ENCODE measurements around the gene NUBP1. TPM values are rescaled to one million over a fixed set of nuclear protein-coding genes. Genes with fewer than 3 reads are reported as not detected.
"Not testable (repeated sequence)": the region's sequence is repeated elsewhere in the genome, so short reads cannot be mapped to it uniquely, and the experiment has no call there.

Gene NUBP1
- polyA plus RNA-seq, 6 donors from 2014 or later = 45.4 to 78.3 (median 63.5) TPM

DNA sequence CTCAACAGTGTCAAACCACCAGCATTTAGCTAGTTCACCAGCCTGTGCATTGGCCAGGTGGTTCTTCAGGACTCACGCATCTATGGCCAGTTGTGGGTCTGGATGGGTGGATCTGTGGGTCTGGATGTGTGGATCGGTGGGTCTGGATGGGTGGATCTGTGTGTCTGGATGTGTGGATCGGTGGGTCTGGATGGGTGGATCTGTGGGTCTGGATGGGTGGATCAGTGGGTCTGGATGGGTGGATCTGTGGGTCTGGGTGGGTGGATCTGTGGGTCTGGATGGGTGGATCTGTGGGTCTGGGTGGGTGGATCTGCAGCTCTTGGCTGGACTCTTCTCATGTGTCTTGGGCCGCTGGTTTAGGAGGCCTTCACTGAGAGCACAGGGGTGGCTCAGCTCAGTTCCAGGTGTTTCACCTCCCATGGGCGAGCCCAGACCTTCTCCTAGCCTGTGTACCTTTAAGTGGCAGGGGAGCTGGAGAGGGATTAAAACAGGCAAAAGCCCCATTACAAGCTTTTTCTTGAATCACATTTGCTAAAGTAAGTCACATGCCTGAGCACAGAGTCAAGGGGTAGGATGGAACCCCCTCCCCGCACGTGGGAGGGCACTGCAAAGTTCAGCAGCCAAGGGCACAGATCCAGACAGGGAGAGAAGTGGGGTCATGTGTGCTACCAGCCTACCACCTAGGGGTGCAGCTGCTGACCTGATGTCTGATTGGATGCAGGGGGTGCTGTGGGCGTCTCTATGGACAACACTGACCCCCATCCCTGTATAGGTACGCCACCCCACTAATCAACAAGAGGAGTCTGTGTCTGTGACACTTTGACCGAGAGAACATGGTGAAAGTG lies 3.4 kb upstream of the NUBP1 start:
- ATAC-seq (ENCODE audit: low read depth in 2 of 2) (no peak), DNase-seq (no peak)
- Mint-ChIP-seq H3K36me3 (no peaks in the 10 kb centered on the region), H3K27ac (peak overlapping the region in 4 of 6 donors; percentile 29 to 64 (median 43)), H3K9me3 (no peaks in the 10 kb centered on the region), H3K27me3 (no peaks in the 10 kb centered on the region), H3K4me1 (peaks cover 42 to 65% (median 48%) of the 10 kb centered on the region in 3 donors), H3K4me3 (peak overlapping the region in 2 of 8 donors; percentile 21 to 75)

DNA sequence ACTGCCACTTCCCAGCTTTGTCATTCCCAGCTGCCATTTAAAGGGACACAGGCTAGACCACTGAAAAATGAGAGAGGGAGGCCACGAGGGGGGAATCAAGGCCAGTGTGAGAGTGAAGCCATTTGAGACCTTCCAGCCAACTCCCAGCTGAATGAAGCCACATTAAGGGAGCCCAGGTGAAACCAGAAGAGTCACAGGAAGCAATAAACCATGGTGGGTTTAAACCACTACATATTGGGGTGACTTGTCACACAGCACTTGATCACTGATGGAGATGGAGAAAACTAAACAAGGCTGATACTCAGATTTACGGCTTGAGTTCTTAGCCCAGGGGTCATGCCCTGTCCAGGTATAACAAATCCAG lies 2.8 kb upstream of the NUBP1 start:
- Mint-ChIP-seq H3K27ac (peak overlapping the region in 1 of 6 donors; percentile 65), H3K4me3 (peak overlapping the region in 2 of 8 donors; percentile 33 to 75), H3K4me1 (peaks cover 48 to 71% (median 54%) of the 10 kb centered on the region in 3 donors), H3K9me3 (no peaks in the 10 kb centered on the region), H3K27me3 (no peaks in the 10 kb centered on the region), H3K36me3 (peaks cover 0 to 3% of the 10 kb centered on the region in 2 donors)
- DNase-seq (no peak), ATAC-seq (ENCODE audit: low read depth in 2 of 2) (no peak)

DNA sequence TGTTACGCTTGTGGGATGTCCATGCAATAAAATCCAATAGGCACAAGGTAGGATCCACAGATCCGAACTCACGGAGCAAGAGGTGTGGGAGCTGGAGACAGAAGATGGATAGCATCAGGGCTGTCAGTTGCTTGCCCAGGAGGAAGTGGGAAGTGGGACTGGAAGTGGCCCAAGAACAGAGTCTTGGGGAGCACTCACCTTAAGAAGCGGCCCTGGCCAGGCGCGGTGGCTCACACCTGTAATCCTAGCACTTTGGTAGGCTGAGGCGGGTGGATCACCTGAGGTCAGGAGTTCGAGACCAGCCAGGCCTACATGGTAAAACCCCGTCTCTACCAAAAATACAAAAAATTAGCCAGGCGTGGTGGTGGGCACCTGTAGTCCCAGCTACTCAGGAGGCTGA lies 2.4 kb upstream of the NUBP1 start:
- H3K4me3 Mint-ChIP-seq = peak overlapping the region in 3 of 8 donors; percentile 33 to 75 (median 61)
- not testable (repeated sequence) for DNase-seq; H3K27me3 Mint-ChIP-seq; H3K36me3 Mint-ChIP-seq; H3K9me3 Mint-ChIP-seq; ATAC-seq (ENCODE audit: low read depth in 2 of 2)
- H3K4me1 Mint-ChIP-seq = peaks cover 50 to 75% (median 58%) of the 10 kb centered on the region in 3 donors
- peak overlapping the region in 2 of 6 donors; percentile 4 to 65 for H3K27ac Mint-ChIP-seq

DNA sequence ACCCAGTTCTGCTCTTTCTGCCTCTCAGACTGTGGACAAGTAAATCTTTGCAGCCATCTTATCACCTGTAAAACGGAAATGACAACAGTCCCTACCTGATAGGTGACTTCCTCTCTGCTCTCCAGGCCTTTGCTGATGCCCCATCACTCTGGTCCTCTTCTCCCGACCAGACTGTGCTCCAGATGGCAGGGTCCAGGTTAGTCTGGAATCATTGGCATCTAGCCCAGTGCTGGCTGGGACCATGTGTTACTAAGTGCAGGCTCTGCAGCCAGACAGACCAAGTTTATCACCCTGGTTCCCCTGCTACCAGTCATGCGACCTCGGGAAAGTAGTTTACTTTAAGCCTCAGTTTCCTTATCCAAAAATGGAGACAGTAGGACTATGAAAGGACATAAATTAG lies 1.8 kb upstream of the NUBP1 start:
- peaks cover 52 to 81% (median 64%) of the 10 kb centered on the region in 3 donors for H3K4me1 Mint-ChIP-seq
- no peaks in the 10 kb centered on the region for H3K9me3 Mint-ChIP-seq
- H3K27me3 Mint-ChIP-seq = no peaks in the 10 kb centered on the region
- peaks cover 0 to 5% of the 10 kb centered on the region in 2 donors for H3K36me3 Mint-ChIP-seq
- no peak for ATAC-seq (ENCODE audit: low read depth in 2 of 2)
- no peak overlapping the region for H3K27ac Mint-ChIP-seq
- peak overlapping the region in 2 of 8 donors; percentile 9 to 25 for H3K4me3 Mint-ChIP-seq
- no peak for DNase-seq

DNA sequence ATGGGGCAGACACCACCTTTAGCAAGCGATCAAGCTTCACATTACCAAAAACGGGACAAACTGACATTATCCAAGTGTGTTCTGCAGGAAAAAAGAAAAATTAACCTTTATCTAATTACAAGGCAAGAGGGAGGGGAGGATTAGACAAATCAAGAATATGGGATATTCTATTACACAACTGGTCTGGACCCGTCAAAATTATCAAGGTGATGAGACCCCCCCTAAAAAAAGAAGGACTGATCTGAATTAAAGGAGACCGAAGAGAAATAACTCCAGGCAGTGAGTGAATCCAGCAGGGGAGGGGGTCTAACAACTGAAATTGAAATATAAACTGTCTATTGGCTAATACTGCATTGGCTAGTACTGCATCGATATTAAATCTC lies 424 bp upstream of the NUBP1 start:
- H3K36me3 Mint-ChIP-seq = peaks cover 0 to 7% of the 10 kb centered on the region in 2 donors
- ATAC-seq (ENCODE audit: low read depth in 2 of 2) (no peak), DNase-seq (no peak)
- peak overlapping the region; percentile 86 to 98 (median 96) for H3K4me3 Mint-ChIP-seq
- H3K27me3 Mint-ChIP-seq = no peaks in the 10 kb centered on the region
- no peaks in the 10 kb centered on the region for H3K9me3 Mint-ChIP-seq
- peaks cover 49 to 72% (median 61%) of the 10 kb centered on the region in 3 donors for H3K4me1 Mint-ChIP-seq
- H3K27ac Mint-ChIP-seq = peak overlapping the region; percentile 98 to 100 (median 99)

DNA sequence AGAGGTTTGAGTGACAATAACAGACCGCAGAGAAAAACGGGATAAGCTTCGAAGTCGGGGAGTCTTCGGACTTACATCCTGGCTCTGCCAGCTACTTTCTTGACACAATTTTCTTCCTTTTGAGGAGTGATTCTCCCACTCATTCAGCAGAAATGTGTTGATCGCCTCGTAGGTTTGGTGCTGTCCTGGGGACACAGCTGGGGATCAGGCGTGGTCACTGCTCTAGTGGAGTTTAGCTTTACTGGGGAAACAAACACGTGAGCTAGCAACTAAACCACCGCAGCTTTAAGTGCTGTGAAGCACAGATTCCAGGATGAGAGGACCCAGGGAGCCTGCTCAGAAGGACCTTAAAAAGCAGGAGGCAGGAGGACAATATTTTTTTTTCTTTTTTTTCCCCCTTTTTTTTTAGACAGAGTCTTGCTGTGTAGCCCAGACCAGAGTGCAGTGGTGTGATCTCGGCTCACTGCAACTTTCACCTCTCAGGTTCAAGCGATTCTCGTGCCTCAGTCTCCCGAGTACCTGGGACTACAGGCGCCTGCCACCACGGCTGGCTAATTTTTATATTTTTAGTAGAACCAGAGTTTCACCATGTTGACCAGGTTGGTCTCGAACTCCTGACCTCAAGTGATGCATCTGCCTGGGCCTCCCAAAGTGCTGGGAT lies 858 bp downstream of the NUBP1 start:
- Mint-ChIP-seq H3K27ac (peak overlapping the region; percentile 98 to 100 (median 99)), H3K4me3 (peak overlapping the region; percentile 86 to 98 (median 96)), H3K27me3 (no peaks in the 10 kb centered on the region), H3K4me1 (peaks cover 47 to 66% (median 61%) of the 10 kb centered on the region in 3 donors), H3K9me3 (no peaks in the 10 kb centered on the region), H3K36me3 (peaks cover 0 to 11% of the 10 kb centered on the region in 2 donors)
- no peak for DNase-seq
- ATAC-seq (ENCODE audit: low read depth in 2 of 2) = no peak

DNA sequence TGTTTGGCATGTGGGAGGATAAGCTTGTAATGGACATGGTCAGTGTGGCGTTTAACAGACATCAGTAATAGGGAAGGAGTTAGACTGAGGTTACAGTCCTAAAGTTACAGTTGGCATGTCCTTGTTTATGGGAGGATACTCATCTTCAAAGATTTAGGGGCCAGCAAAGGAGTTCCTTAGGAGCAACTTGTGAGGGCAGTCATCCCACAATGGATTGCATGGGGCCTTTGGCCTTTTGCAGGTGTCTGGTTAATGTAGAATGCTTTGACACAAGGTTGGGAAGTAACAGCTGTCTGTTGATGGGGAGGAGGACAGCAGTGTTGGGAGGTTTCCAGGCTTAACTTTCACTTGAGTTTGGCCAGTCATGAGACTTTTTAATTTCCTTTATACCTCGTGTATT lies 2.2 kb downstream of the NUBP1 start:
- DNase-seq = no peak
- H3K4me1 Mint-ChIP-seq = peaks cover 37 to 58% (median 52%) of the 10 kb centered on the region in 3 donors
- H3K27ac Mint-ChIP-seq = peak overlapping the region in 2 of 6 donors; percentile 4 to 49
- peaks cover 1 to 11% of the 10 kb centered on the region in 2 donors for H3K36me3 Mint-ChIP-seq
- no peaks in the 10 kb centered on the region for H3K9me3 Mint-ChIP-seq
- peak overlapping the region in 7 of 8 donors; percentile 6 to 94 (median 70) for H3K4me3 Mint-ChIP-seq
- no peaks in the 10 kb centered on the region for H3K27me3 Mint-ChIP-seq
- ATAC-seq (ENCODE audit: low read depth in 2 of 2) = no peak

DNA sequence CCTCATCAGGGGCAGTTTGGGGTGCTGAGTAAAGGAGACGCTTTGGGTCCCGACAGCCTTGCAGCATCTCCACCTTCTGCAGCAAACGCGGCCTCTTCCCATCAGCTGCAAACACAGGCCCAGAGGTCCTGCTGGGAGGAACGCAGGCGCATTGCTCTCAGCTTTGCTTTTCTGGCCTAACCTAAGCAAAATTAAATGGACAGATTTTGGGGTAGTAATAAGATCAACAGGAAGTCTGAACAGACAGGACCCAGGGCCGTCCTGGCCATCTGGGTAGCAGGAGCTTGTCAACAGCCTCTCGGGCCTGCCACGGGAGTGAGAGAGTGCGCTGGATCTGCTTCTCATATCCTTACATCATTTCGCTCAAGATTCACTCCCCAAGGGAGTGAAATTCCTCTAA lies 7.2 kb downstream of the NUBP1 start:
- no peak for ATAC-seq (ENCODE audit: low read depth in 2 of 2)
- H3K27ac Mint-ChIP-seq = peak overlapping the region in 5 of 6 donors; percentile 1 to 90 (median 63)
- no peaks in the 10 kb centered on the region for H3K27me3 Mint-ChIP-seq
- H3K9me3 Mint-ChIP-seq = no peaks in the 10 kb centered on the region
- H3K4me3 Mint-ChIP-seq = no peak overlapping the region
- DNase-seq = no peak
- peaks cover 44 to 54% (median 51%) of the 10 kb centered on the region in 3 donors for H3K4me1 Mint-ChIP-seq
- peaks cover 6 to 17% of the 10 kb centered on the region in 2 donors for H3K36me3 Mint-ChIP-seq

DNA sequence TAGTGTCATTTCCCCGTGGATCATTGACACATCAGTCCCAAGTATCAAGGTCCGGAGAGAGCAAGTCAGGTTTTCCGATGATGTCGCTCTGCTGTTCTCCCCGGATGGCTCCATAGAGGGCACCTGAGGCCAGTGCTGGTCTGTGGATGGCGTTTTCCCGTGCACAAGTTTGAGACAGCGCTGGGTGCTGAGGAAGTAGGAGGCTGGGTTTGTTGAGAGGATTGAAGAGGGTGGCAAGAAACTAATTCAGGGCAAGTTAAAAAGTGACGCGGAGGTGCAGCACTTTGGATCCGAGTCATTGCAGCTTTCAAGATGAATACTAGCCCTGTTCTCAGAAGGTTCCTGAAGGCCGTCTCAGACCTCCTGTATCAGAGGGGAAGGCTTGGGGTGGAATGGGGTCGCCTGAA lies 7.7 kb downstream of the NUBP1 start:
- no peak for ATAC-seq (ENCODE audit: low read depth in 2 of 2)
- H3K4me3 Mint-ChIP-seq = peak overlapping the region in 2 of 8 donors; percentile 18 to 36
- H3K36me3 Mint-ChIP-seq = peaks cover 6 to 14% of the 10 kb centered on the region in 2 donors
- H3K27ac Mint-ChIP-seq = peak overlapping the region in 4 of 6 donors; percentile 1 to 90 (median 50)
- peaks cover 41 to 49% (median 46%) of the 10 kb centered on the region in 3 donors for H3K4me1 Mint-ChIP-seq
- H3K27me3 Mint-ChIP-seq = no peaks in the 10 kb centered on the region
- H3K9me3 Mint-ChIP-seq = no peaks in the 10 kb centered on the region
- no peak for DNase-seq

DNA sequence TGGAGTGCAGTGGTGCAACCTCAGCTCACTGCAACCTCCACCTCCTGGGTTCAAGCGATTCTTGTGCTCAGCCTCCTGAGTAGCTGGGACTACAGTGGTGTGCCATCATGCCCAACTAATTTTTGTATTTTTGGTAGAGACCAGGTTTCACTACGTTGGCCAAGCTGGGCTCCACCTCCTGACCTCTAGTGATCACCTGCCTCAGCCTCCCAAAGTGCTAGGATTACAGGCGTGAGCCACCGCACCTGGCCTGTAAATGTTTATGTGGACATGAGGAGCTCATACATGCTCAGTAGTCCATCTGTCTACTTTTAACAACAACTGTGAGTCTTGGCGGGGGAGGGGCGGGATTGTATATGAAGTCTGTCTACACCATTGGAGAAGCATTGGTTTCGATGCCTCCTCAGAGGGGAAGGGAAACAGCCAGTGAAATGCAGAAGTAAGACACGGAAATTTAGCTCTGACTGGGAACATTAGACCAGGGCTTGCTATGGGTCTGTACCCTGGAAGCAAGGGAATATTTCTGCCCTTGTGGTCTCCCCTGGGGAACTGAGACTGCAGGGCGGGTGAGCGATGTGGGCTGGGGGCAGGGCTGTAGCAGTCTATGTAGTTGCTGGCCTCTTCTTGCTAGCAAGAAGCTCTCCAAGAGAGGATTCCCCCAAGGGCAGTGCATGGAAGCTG lies 9.3 kb downstream of the NUBP1 start:
- ATAC-seq (ENCODE audit: low read depth in 2 of 2) = peak; percentile 89 to 92
- Mint-ChIP-seq H3K9me3 (no peaks in the 10 kb centered on the region), H3K27me3 (no peaks in the 10 kb centered on the region), H3K4me1 (peaks cover 37 to 40% (median 39%) of the 10 kb centered on the region in 3 donors), H3K36me3 (peaks cover 11 to 14% of the 10 kb centered on the region in 2 donors), H3K4me3 (peak overlapping the region; percentile 26 to 90 (median 84)), H3K27ac (peak overlapping the region; percentile 57 to 97 (median 87))
- peak; percentile 77 for DNase-seq

DNA sequence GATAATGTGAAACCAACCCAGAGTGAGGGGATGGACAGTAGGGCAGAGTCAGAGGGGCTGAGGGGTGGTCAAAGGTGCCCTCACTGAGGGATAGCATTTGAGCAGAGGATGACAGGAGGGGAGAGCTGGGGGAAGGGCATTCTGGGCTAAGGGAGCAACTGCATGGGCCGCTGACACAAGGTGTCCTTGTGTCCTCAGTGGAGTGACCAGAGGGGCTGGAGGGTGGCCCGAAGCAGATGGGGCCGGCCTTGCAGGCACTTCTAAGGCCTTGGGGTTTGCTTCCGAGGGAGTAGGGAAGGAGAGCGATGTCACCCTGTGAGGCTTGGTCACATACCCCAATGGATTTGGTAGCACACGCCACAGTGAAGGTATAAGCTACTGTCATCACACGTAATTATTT lies 10.0 kb downstream of the NUBP1 start:
- Mint-ChIP-seq H3K36me3 (peaks cover 10 to 11% of the 10 kb centered on the region in 2 donors), H3K27me3 (no peaks in the 10 kb centered on the region), H3K4me3 (peak overlapping the region in 7 of 8 donors; percentile 63 to 90 (median 85)), H3K4me1 (peaks cover 37 to 40% (median 39%) of the 10 kb centered on the region in 3 donors), H3K27ac (peak overlapping the region; percentile 57 to 97 (median 87)), H3K9me3 (no peaks in the 10 kb centered on the region)
- no peak for DNase-seq
- ATAC-seq (ENCODE audit: low read depth in 2 of 2) = no peak

DNA sequence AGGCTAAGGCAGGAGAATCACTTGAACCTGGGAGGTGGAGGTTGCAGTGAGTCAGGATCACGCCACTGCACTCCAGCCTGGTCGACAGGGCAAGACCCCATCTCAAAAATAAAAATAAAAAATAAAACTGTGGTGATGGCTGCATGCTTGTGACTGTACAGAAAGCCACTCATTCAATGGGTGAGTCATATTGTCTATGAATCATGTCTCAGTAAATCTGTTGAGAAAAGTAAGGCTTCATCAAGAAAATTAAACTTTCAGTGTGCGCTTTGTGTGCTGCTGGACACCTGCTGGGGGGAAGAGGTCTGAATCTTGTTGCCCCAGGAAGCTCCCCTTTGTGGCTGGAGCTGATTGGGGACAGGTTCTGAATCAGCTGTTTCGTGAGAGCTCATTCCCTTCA lies 11.3 kb downstream of the NUBP1 start:
- Mint-ChIP-seq H3K27ac (peak overlapping the region in 1 of 6 donors; percentile 33), H3K4me1 (peaks cover 35 to 42% (median 39%) of the 10 kb centered on the region in 3 donors), H3K4me3 (peak overlapping the region in 1 of 8 donors; percentile 55), H3K9me3 (no peaks in the 10 kb centered on the region), H3K27me3 (no peaks in the 10 kb centered on the region), H3K36me3 (peaks cover 17 to 18% of the 10 kb centered on the region in 2 donors)
- no peak for ATAC-seq (ENCODE audit: low read depth in 2 of 2)
- DNase-seq = no peak

DNA sequence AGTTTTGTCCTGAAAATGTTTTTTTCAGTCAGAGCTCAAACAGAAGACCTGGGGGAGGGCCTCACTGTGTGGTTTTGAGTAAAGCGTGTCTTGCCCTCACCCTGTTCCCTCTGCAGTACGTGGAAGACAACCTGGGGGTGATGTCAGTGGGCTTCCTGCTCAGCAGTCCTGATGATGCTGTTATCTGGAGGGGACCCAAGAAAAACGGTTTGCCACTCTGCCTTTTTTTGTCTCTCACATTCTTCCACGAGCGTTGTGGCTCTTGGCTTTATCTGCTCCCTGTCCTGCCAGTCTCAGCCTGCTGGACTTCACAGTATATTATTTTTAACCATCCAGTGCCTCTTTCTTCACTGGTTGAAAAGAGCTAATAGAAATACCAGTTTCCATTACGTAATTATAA lies 12.9 kb downstream of the NUBP1 start:
- Mint-ChIP-seq H3K36me3 (peaks cover 20 to 29% of the 10 kb centered on the region in 2 donors), H3K27me3 (no peaks in the 10 kb centered on the region), H3K4me3 (no peak overlapping the region), H3K27ac (peak overlapping the region in 1 of 6 donors; percentile 84), H3K4me1 (peaks cover 28 to 36% (median 33%) of the 10 kb centered on the region in 3 donors), H3K9me3 (no peaks in the 10 kb centered on the region)
- DNase-seq (no peak), ATAC-seq (ENCODE audit: low read depth in 2 of 2) (no peak)
